Hepatocyte (in vitro differentiated cells): ENCODE data around the gene TBC1D4. TPM values are rescaled to one million over a fixed set of nuclear protein-coding genes. Genes with fewer than 3 reads are reported as not detected.

Experiments used
- DNase-seq: peaks from one replicate; pipeline ENCODE4 v3.0.0-alpha.2; 2016; ENCODE audit warnings: low spot score
- H2AFZ ChIP-seq: fragments of 200-600 bp; sonication (generic); 2 replicates; pipeline ENCODE4 v1.6.0; 2016; ENCODE audit warnings: antibody characterized with exemption, mild to moderate bottlenecking
- H3K27ac ChIP-seq: fragments of 200-600 bp; sonication (generic); 2 replicates; pipeline ENCODE4 v1.5.1; 2016; ENCODE audit warnings: mild to moderate bottlenecking
- H3K27me3 ChIP-seq: fragments of 200-600 bp; sonication (generic); 2 replicates; pipeline ENCODE4 v1.6.1; 2016
- H3K36me3 ChIP-seq: fragments of 200-600 bp; sonication (generic); replicated peaks from 2 replicates; pipeline ENCODE4 v1.5.1; 2016; ENCODE audit warnings: low read depth; ENCODE audit not compliant: insufficient read depth
- H3K4me1 ChIP-seq: fragments of 200-600 bp; sonication (generic); 2 replicates; pipeline ENCODE4 v1.5.1; 2016; ENCODE audit warnings: mild to moderate bottlenecking, moderate library complexity; ENCODE audit not compliant: insufficient read depth
- H3K4me2 ChIP-seq: fragments of 200-600 bp; sonication (generic); 2 replicates; pipeline ENCODE4 v1.6.0; 2016
- H3K4me3 ChIP-seq: fragments of 200-600 bp; sonication (generic); 2 replicates; pipeline ENCODE4 v1.5.1; 2016; ENCODE audit warnings: mild to moderate bottlenecking
- H3K79me2 ChIP-seq: fragments of 200-600 bp; sonication (generic); 2 replicates; pipeline ENCODE4 v1.6.0; 2017; ENCODE audit warnings: mild to moderate bottlenecking
- H3K9me2 ChIP-seq: fragments of 200-600 bp; sonication (generic); replicated peaks from 2 replicates; pipeline ENCODE4 v1.6.0; 2017; ENCODE audit warnings: mild to moderate bottlenecking; ENCODE audit not compliant: insufficient read depth
- H3K9me3 ChIP-seq: fragments of 200-600 bp; sonication (generic); 2 replicates; pipeline ENCODE4 v1.5.1; 2016; ENCODE audit warnings: low read depth, mild to moderate bottlenecking
- H4K20me1 ChIP-seq: fragments of 200-600 bp; sonication (generic); 2 replicates; pipeline ENCODE4 v1.6.0; 2016; ENCODE audit warnings: mild to moderate bottlenecking; ENCODE audit not compliant: insufficient read depth, poor library complexity, severe bottlenecking
- EZH2 ChIP-seq: fragments of 200-600 bp; sonication (generic); IDR thresholded peaks from 2 replicates; pipeline ENCODE4 v1.6.1; 2016; ENCODE audit warnings: antibody characterized with exemption, mild to moderate bottlenecking, borderline replicate concordance
- EZH2phosphoT487 ChIP-seq: fragments of 200-600 bp; sonication (generic); IDR thresholded peaks from one replicate; pipeline ENCODE4 v1.6.1; 2018; ENCODE audit warnings: antibody characterized with exemption, mild to moderate bottlenecking, low read depth, moderate library complexity; ENCODE audit not compliant: unreplicated experiment, severe bottlenecking
- WGBS: methylation state at CpG from one replicate; pipeline ENCODE4 v1.1.6; 2016; ENCODE audit warnings: low lambda C conversion rate; ENCODE audit errors: missing lambda C conversion rate; 5-methylcytosine and 5-hydroxymethylcytosine counted together
- polyA plus RNA-seq: library from polyadenylated mRNA; unstranded; fragments of >200 nt; fragmentation: Nextera tagmentation; extraction: Ambion mirVana; gene quantifications from 2 replicates; pipeline ENCODE4 v1.2.1, GENCODE V29; 2016
- total RNA-seq: library from RNA; depleted of rRNA; stranded (reverse); fragments of >200 nt; gene quantifications from 2 replicates; pipeline ENCODE4 v1.2.3, GENCODE V29; 2014
- TF ChIP-seq, protein P1 (sequence below): fragments of 200-600 bp; sonication (generic); IDR thresholded peaks from 2 replicates; pipeline ENCODE4 v1.5.1; 2016; ENCODE audit warnings: antibody characterized with exemption, mild to moderate bottlenecking; ENCODE audit not compliant: poor library complexity

The TBC1D4 gene
- total and polyA plus RNA-seq, 2 experiments from 2014 or later = 7.6 to 17.1 TPM

GRCh38 chr13:75512253-75512652 is 30.3 kb upstream of the TBC1D4 start:
- no peak overlapping the region for H3K4me2 ChIP-seq
- no peaks in the 10 kb centered on the region for H3K36me3 ChIP-seq
- H3K27me3 ChIP-seq = no peaks in the 10 kb centered on the region
- 89% methylated on average over 3 of the region's 3 CpGs for WGBS
- no peaks in the 10 kb centered on the region for H3K79me2 ChIP-seq
- H3K4me1 ChIP-seq = no peaks in the 10 kb centered on the region
- H2AFZ ChIP-seq = no peak overlapping the region
- no peaks in the 10 kb centered on the region for H3K9me2 ChIP-seq
- no peaks in the 10 kb centered on the region for H3K9me3 ChIP-seq
- TF ChIP-seq EZH2 = no peak
- TF ChIP-seq EZH2phosphoT487 = no peak
- TF ChIP-seq, protein P1, sequence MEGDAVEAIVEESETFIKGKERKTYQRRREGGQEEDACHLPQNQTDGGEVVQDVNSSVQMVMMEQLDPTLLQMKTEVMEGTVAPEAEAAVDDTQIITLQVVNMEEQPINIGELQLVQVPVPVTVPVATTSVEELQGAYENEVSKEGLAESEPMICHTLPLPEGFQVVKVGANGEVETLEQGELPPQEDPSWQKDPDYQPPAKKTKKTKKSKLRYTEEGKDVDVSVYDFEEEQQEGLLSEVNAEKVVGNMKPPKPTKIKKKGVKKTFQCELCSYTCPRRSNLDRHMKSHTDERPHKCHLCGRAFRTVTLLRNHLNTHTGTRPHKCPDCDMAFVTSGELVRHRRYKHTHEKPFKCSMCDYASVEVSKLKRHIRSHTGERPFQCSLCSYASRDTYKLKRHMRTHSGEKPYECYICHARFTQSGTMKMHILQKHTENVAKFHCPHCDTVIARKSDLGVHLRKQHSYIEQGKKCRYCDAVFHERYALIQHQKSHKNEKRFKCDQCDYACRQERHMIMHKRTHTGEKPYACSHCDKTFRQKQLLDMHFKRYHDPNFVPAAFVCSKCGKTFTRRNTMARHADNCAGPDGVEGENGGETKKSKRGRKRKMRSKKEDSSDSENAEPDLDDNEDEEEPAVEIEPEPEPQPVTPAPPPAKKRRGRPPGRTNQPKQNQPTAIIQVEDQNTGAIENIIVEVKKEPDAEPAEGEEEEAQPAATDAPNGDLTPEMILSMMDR = no peak
- H4K20me1 ChIP-seq = no peaks in the 10 kb centered on the region
- no peak for DNase-seq
- no peak overlapping the region for H3K27ac ChIP-seq
- no peak overlapping the region for H3K4me3 ChIP-seq

- no peak overlapping the region for H2AFZ ChIP-seq
- H3K27ac ChIP-seq = no peak overlapping the region
- TF ChIP-seq EZH2phosphoT487 (no peak), EZH2 (no peak)
- TF ChIP-seq, protein P1 = no peak
- no peaks in the 10 kb centered on the region for H3K79me2 ChIP-seq
- no peaks in the 10 kb centered on the region for H3K36me3 ChIP-seq
- H3K4me2 ChIP-seq = no peak overlapping the region
- H3K4me1 ChIP-seq = no peaks in the 10 kb centered on the region
- no peaks in the 10 kb centered on the region for H3K9me3 ChIP-seq
- no peaks in the 10 kb centered on the region for H3K9me2 ChIP-seq
- DNase-seq = no peak
- H3K4me3 ChIP-seq = no peak overlapping the region
- WGBS = 90% methylated on average over 3 of the region's 3 CpGs
- H3K27me3 ChIP-seq = no peaks in the 10 kb centered on the region
- no peaks in the 10 kb centered on the region for H4K20me1 ChIP-seq
Measured at GRCh38 chr13:75511051-75511625, 29.2 kb upstream of the TBC1D4 start.

GRCh38 chr13:75508002-75508548 is 26.1 kb upstream of the TBC1D4 start:
- Histone ChIP-seq H3K4me3 (no peak overlapping the region), H3K79me2 (no peaks in the 10 kb centered on the region), H3K36me3 (no peaks in the 10 kb centered on the region), H3K4me2 (no peak overlapping the region), H3K4me1 (no peaks in the 10 kb centered on the region), H3K27me3 (no peaks in the 10 kb centered on the region), H3K9me3 (no peaks in the 10 kb centered on the region), H2AFZ (no peak overlapping the region), H4K20me1 (no peaks in the 10 kb centered on the region), H3K27ac (no peak overlapping the region), H3K9me2 (no peaks in the 10 kb centered on the region)
- DNase-seq = no peak
- TF ChIP-seq EZH2 (no peak), EZH2phosphoT487 (no peak)
- TF ChIP-seq, protein P1 = no peak
- WGBS = 92% methylated on average over 6 of the region's 6 CpGs
